Femur (tissue), 1 donor: ENCODE measurements around the gene RHBDF2.
A peak's percentile ranks its signal among the peaks of the same experiment; 100 is the strongest.

Source experiments
- DNase-seq: peaks from one replicate; pipeline ENCODE4 v3.0.0-alpha.2; 2017

Gene RHBDF2

DNA sequence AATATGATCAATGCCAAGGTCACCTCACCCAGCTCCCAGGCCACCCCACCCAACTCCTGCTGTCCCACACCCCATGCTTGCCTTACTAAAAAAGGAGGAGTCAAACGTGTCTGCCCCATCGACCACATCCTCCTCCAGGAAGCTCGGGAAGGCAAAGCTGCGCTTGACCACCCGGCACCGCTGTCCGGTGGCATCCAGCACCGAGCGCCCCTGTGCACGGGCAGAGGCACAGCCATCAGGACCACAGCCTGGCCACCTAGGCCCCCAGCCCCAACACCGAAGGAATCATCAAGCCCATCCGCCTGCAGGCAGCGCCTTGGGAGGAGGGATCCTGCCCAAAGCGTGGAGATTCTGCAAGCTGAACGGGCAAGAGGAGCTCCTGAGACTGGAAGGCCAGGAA lies 23.6 kb downstream of the RHBDF2 start:
- no peak for DNase-seq

GRCh38 chr17:76476736-76477135 lies 24.5 kb downstream of the RHBDF2 start:
- DNase-seq = no peak

GRCh38 chr17:76475302-76475701 lies 25.9 kb downstream of the RHBDF2 start:
- no peak for DNase-seq

DNA sequence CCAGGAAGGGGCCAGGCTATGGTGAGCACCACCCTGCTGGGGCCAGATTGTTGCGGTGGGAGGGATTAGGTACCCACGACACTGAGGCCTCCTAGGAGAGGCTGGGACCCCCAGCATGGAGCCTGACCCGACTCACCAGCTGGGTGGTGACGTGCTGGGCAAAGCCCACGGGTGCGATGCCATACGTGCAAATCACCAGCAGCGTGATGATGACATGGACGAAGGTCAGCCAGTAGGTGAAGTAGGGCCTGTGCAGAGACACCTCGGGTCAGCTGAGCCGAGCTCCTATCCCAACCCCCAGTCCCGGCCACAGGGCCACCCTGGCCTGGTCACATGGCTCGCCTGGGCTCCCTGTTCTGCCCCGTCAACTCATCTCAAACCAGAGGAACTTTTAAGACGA lies 26.3 kb downstream of the RHBDF2 start:
- no peak for DNase-seq

DNA sequence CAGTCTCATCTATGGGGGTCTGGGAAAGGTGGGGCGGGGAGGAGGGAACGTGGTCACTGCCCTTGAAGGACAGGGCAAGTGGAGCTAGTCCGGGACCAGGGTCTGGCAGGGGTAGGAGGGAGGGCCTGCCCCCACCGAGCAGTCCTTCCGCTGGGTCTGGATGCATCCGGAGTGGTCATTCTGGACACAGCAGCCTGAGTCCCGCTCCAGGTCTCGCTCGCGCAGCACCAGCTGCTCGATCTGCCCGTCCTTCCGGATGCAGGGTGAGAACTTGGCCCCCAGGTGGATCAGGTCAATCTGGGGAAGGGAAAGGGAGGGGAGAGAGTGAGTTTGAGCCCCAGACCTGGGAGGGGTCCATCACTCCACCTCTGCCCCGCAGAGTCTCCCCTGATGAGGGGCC lies 27.0 kb downstream of the RHBDF2 start:
- no peak for DNase-seq

DNA sequence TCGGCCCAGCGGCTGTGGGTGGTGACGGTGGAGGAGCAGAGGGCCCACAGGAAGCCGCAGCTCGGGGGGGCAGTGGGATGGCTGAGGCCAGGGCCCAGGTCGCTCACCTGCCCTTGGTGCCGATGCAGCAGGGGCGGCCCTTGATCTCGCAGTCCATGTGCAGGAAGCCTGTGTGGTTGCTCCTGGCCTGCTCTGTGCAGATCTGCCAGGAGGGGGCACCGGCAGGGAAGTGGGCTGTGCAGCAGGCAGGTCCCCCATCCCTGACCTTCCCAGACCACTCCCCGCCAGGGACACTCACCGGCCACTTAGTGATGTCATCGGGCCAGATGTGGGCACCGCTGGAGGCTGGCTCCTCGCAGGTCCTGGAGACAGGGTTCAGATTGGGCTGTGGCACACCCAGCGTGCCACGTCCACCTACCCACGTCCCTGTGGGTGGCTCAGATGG lies 27.7 kb downstream of the RHBDF2 start:
- no peak for DNase-seq

GRCh38 chr17:76472726-76473125 lies 28.5 kb downstream of the RHBDF2 start:
- DNase-seq = no peak

- no peak for DNase-seq
Observed at GRCh38 chr17:76472258-76472645, 29.0 kb downstream of the RHBDF2 start.

DNA sequence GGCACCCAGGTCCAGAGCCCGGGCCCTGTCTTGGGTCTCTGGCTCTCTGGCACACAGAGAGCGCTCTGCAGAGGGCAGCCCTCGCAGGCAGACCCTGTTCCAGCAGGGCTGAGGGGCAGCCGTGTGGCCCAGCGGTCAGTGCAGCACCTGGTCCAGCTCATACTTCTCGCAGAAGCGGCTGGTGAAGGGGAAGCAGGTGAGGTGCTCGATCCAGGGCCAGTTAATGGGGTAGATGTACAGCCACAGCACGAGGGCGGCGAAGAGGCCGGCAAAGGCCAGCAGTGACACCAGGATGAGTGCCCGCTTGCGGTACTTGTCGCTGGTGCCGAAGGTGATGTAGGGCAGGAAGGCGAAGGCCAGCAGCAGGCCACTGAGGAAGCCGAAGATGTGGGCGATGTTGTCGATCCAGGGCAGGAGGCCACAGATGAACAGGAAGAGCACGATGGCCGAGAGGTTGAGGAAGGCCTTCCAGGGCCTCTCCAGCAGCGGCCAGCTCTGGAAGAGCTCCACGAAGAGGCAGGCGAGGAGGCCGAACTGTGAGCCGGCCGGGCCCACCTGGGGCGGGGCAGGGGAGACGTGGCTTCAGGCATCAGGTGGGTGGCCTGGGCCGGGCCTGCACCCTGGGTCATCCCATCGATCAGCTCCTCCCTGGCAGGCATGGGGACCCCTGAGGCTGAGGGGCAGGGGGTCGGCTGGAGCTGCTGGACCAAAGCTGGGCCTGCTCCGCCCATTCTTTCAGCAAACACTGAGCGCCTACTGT lies 29.5 kb downstream of the RHBDF2 start:
- no peak for DNase-seq

- no peak for DNase-seq
Observed at GRCh38 chr17:76469991-76470739, 31.1 kb downstream of the RHBDF2 start.

GRCh38 chr17:76469076-76469990 lies 31.9 kb downstream of the RHBDF2 start:
- no peak for DNase-seq

DNA sequence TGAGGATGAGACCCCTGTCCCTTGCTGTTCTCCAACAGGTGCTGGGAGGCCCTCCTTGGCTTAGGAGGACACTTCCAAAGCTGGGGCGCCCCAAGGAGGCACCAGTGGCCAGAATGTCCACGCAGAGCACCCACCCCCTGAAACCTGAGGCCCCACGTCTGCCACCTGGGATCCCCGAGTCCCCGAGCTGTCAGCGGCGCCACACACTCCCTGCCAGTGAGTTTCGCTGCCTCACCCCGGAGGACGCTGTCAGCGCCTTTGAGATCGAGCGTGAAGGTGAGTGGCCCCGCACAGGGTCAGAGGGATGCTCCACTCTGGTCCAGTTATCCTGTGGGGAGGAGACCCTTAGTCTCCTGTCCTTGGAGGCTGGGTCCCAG lies 32.6 kb downstream of the RHBDF2 start:
- no peak for DNase-seq

DNA sequence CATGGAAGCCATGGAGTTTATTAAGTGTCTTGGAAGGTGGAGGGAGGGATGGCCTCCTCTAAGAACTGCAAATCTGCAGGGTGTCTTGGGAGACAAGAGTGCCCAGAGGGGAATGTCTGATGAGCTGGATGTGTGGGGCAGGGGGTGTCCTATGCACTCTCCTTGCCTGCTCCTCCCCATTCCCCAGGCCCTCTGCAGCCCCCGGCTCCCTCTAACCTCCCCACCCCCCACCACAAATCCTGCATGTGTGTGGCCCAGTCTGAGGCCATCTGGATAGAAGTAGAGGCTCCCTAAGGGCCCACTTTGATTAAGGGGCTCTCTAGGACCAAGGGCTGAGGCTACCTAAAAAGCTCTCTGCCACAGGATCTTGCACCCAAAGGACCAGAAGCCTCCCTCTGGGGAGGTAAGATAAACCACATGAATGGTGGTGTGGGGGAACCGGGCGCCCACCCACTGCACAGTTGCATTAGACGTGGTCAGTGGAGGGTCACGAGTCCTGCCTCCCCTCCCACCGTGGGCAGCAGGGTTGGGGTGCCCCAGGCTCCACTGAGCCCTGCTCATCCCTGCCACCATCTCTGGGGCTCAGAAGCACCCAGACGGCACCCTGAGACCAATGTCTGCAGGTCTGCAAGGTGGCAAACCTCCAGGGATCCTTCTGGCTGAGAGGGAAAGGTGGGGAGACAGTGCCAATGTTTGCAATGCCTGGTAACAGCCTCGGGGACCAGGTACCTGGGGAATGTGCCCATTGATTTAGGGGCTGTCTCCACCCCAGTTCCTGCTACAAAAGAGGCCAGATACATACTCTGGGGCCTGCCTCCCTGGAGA lies 33.2 kb downstream of the RHBDF2 start:
- DNase-seq = no peak

DNA sequence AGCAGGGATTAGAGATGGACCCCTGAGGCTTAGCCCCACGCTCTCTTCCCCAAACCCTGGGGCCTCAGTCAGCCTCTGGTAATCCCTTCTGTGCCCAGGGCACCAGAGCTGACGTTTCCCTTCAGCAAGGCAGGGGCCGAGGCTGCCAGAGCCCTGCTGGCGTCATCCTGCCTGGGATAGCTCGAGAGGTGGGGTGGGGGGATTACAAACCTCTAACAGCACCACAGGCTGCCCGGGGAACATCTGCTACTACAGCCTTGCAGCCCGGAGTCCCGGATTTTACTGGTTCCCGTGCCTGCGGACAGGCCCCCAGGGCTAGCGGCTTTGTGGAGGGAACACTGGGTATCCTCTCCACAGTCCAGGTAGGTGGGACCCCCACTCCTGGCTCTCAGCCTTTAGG lies 33.9 kb downstream of the RHBDF2 start, which contains the start of gene AANAT:
AANAT (plus strand) TSS at position 238 of the 400 bp plus-strand sequence. CDS start 1,144 bp downstream, outside the sequence.
- DNase-seq = no peak

DNA sequence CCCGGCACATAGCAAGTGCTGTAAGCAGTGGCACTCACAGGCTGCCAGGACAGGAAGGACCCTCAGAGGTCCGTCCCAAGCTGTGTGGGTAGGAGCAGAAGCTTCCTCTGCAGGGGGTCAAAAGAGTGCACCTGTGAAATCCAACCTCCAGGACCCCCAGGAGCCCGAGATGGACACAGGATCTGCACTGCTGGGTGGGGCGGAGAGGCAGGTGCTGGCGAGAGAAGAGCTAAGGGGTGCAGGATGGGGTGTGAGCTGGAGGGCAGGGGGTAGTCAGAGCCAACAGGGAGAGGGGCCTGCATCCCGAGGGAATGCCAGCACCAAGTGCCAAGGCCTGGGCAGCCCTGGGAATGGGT lies 34.5 kb downstream of the RHBDF2 start:
- DNase-seq = no peak

GRCh38 chr17:76462556-76463290 lies 38.5 kb downstream of the RHBDF2 start:
- no peak for DNase-seq

DNA sequence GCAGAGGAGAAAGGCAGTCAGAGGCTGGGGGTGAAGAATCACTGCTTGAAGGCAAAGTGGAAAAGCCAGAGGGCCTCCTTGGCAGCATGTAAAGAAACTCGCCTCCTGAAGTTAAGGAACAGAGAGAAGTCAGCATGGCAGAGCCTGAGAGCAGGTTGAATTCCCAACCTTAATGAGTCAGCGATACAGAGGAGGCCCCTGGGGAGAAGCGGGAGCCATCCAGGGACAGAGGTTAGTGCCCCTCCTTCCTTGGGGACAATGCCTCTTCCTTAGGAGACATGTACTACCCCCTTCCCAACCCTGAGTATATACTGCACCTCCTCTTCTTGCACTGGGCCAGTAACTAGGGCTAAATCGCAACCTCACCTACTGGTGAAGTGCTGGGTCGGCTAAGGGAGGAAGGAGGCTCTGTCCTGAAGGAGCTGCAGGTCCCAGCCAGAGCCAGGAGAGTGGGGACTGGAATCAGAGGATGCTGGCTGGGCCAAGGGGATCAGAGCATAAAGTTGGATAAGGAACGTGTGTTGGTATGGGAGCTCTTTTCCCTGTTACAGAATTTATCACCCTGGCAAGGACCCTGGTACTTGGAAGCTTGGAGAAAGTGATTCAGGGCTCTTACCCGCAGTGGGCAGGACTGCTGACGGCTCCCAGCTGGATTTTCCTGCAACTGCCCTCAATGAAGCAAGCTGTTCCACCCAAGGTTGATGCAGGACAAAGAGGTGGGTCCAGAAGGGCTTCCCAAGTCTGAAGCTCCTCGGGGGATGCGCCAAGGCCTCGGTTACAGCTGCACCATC lies 39.3 kb downstream of the RHBDF2 start:
- DNase-seq = no peak

- DNase-seq = no peak
Observed at GRCh38 chr17:76459674-76460073, 41.5 kb downstream of the RHBDF2 start.

DNA sequence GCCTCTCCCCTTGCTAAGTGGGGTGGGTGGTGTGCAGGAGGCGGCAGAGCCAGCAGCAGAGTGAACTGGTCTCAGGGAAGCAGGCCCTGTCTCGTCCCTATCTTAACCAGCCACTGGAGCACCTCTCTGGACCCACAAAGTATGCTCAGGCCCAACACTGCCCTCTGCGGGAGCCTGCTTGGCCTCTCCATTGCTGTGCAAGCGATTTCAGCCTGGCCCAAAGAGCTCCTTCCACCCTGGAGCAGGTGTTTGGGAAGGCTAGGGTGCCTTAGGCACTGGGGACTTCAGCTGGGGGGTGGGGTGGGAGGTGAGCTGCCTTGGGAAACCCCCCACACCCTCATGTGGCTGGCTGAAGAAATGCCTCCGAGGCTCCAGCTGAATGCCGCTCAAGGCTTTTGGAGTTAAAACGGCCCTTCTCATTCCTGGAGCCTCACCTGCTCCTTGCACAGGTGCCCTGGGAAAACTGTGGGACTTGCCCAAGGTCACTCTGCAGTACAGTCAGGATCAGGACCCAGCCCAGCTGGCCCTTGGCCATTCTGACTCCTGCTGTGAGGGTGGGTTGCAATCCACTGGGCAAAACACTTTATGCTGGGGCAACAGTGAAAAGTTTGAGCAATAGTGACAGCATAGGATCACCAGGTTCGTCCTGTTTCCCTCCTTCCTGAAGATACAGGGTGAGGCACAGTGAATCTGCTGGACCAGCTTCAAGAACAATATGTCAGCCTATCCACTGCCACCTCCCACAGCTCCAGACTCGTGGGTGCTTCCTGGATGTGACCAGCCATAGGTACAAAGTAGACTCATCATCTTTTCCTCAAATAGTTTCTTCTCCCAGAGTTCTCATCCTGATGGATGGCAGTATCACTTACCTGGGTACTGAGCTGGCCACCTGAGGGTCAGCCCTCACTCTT lies 42.4 kb downstream of the RHBDF2 start:
- DNase-seq = peak; percentile 48

- DNase-seq = no peak
Observed at GRCh38 chr17:76453431-76453743, 47.8 kb downstream of the RHBDF2 start.
